KOPT-K1 (cell line): Measurements from ENCODE around the gene CDC42EP2.

Source experiments
- H3K27ac ChIP-seq: fragments of 200-600 bp; sonication (generic); 2 replicates; pipeline ENCODE4 v1.5.1; 2016; ENCODE audit warnings: antibody characterized with exemption, mild to moderate bottlenecking, low read depth, low read length; ENCODE audit not compliant: poor library complexity, severe bottlenecking
- H3K36me3 ChIP-seq: fragments of 200-600 bp; sonication (generic); 2 replicates; pipeline ENCODE4 v1.5.1; 2017; ENCODE audit warnings: antibody characterized with exemption, mild to moderate bottlenecking, low read length, moderate library complexity; ENCODE audit not compliant: insufficient read depth
- H3K9me3 ChIP-seq: fragments of 200-600 bp; sonication (generic); 2 replicates; pipeline ENCODE4 v1.5.1; 2017; ENCODE audit warnings: antibody characterized with exemption, low read length, mild to moderate bottlenecking; ENCODE audit not compliant: insufficient read depth, poor library complexity, severe bottlenecking

The CDC42EP2 gene

DNA sequence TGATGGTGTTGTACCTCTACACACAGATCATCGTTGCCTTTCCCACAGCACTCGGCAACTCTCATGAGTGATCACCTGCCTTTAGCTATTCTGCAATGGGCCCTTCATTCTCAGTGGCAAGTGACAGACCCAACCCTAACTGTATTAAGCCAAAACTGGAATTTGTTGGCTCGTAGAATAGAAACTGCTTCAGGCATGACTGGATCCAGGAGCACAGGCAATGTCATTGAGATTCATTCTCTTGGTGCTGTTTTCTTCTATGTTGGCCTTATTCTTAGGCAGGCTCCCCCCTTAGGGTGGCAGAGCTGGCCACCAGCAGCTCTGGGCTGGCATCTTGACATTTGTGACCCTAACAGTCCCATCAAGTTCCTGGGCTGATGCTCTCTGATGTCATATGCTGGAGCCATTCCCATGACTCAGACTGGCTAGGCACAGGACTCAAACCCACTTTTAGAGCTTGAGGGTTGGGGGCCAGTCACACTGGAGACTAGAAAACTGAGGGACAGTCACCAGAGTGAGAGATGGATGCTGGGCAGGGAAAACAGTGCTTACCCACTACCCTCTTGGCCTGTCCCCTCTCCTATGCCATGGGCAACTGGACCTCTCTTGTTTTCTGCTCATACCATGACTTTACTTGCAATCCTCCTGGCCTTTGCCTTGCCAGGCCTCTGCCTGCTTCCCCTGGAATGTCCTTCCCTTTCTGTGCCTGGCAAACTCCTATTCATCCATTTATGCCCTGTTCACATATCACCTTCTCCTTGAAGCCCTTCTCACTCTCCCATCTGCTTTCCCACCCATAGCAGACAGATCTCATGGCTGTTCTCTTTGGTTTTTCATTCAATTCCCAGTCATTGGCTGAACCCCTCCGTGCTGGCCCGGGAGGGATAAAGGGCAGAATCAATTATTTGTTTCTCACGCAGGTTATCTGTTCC lies 7.1 kb upstream of the CDC42EP2 start:
- Histone ChIP-seq H3K36me3 (peaks cover 32% of the 10 kb centered on the region), H3K27ac (no peak overlapping the region)

DNA sequence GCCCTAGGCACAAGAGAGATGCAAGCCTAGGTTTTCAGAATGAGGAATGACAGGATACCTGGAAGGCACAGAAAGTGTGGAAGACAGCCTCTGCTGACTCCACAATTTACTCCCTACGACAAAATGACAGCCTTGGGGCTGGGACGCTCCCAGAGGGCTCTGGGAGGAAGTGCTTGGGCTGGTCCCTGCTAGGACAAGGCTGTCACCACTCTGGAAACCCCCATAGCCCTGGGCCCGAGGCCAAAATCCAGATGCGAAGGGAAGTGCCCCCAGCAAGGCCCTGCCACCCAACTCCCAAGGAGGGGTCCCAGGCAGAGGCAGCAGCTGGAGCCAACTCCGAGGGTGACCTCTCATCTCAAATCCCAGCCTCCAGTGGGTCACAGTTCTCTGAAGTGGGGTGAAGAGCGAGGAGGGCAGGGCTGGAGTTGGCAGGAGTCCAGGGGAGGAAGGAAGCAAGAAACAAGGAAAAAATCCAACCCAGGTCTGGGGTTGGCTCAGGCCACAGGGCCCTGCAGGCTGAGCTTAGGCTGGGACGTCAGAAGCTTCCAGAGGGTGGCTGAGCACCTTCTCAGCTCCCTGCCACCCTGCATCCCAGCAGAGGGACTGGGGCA lies 6.3 kb upstream of the CDC42EP2 start:
- no peaks in the 10 kb centered on the region for H3K9me3 ChIP-seq
- H3K27ac ChIP-seq: no peak overlapping the region
- H3K36me3 ChIP-seq: peaks cover 26% of the 10 kb centered on the region; the same call in 1 of the 2 replicates

More for the DNA sequence above, 7.1 kb upstream of the CDC42EP2 start:
- H3K9me3 ChIP-seq: no peaks in the 10 kb centered on the region

DNA sequence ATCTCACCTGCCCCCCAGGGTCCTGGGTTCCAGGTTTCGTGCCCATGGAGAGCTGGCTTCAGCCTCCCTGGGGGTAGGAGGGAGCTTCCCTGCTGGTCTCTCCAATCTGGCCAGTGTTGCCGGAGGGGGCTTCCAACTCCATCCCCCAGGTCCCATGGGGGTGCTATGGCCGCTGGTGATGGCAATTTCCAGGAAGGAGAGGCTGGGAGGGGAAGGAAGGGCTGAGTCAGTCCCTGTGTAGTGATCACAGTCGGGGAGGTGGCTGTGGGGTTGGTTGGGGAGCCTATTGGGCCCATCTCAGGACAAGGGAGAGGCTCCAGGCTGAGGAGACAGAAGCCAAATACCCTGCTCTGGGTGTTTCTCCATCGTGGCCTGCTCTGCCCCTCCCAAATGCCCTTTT lies 5.7 kb upstream of the CDC42EP2 start:
- Histone ChIP-seq H3K36me3 (peaks cover 19% of the 10 kb centered on the region; the same call in 1 of the 2 replicates), H3K9me3 (no peaks in the 10 kb centered on the region), H3K27ac (no peak overlapping the region)

DNA sequence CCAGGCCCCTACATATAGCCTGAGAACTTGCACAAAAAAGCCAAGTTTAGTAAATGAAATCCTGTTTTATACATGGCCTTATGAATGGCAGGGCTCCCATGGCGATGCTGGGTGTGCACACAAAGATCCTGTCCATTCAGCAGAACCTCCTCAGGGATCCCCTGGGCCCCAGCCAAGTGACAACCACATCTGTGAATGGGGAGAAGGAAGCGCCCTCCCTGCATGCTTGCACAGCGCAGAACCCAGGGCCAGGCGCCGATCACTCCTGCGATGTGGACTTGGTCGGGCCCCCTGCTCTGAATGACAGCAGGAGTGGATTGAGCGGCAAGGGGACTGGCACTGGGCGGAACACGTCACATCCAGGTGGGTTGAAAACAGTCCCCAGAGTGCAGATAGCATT lies 4.5 kb upstream of the CDC42EP2 start:
- peaks cover 7% of the 10 kb centered on the region; the same call in 1 of the 2 replicates for H3K36me3 ChIP-seq
- H3K27ac ChIP-seq: no peak overlapping the region
- H3K9me3 ChIP-seq: no peaks in the 10 kb centered on the region

DNA sequence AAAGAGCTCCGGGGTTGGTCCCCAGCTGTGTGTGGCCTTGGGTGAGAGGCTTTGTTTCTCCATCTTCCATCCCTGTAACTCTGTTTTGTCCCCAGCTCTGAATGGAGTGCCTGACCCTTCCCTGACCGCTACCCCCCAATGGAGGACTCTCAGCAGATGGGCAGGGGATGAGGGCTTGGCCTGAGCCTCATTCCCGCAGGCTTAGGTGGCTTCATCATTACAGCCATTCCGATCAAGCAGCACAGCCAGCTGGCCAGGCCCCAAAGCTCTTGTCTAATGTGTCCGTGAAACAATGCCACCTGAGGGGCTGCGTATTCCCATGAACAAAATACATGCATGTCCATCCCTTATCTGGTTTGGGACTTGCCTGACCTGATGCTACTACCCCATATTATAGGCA lies 3.9 kb upstream of the CDC42EP2 start:
- Histone ChIP-seq H3K27ac (no peak overlapping the region), H3K36me3 (peaks cover 2% of the 10 kb centered on the region; the same call in 1 of the 2 replicates), H3K9me3 (no peaks in the 10 kb centered on the region)

DNA sequence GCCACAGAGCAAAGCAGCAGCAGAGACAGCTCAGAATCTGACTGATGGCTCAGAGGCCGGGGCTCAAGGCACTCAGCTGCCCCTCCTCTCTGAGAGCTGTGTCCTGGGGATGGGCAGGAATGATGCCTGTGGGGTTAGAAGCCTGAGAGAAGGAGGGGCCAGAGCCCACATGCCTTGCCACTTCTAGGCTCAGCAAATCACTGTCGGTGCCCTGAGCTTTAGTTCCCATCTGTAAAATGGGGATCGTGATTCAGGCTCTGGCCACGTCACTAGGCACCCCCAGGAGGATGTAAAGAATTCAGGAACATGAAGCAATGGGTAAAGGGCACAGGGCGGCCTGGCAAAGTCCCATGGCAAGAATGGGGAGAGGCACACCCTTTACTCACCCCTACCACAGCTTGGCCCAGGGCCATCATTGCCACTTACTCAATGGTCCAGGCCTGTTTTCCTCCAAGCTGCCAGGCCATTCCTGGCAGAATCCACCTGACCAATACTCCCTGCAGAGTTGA lies 3.4 kb upstream of the CDC42EP2 start:
- no peaks in the 10 kb centered on the region for H3K36me3 ChIP-seq
- no peak overlapping the region for H3K27ac ChIP-seq
- H3K9me3 ChIP-seq: no peaks in the 10 kb centered on the region

DNA sequence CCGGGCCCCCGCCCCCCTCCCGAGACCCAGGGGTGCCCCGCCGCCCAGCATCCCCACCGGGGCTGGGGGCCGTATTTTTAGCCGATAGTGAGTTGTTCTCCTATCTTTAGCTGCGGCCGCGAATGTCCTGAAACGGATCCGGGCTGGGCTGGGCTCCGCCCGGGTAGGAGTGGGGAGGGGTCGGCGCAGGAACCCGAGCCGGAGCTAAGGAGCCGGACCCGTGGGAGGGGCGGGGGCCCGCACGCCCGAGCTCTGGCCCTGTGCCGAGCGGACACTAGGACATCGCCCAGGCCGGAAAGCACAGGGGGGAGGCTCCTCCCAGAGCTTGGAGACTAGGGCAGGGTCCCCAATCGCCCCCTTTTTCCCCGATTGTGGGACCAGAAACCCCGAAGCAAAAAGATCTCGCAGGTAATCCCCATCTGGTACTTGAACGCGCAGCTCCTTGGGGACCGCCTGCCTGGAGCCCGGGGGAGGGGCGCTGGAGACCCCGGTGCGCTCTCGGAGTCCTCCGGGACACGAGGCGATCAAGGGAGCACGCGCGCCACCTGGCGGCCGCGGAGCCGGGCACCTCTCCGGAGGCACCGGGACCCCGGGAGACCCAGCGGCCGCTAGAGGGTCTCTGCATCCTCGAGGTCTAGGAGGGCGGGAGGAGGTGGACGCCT lies 669 bp downstream of the CDC42EP2 start:
- no peaks in the 10 kb centered on the region for H3K9me3 ChIP-seq
- peak overlapping the region; percentile 16 for H3K27ac ChIP-seq
- no peaks in the 10 kb centered on the region for H3K36me3 ChIP-seq

DNA sequence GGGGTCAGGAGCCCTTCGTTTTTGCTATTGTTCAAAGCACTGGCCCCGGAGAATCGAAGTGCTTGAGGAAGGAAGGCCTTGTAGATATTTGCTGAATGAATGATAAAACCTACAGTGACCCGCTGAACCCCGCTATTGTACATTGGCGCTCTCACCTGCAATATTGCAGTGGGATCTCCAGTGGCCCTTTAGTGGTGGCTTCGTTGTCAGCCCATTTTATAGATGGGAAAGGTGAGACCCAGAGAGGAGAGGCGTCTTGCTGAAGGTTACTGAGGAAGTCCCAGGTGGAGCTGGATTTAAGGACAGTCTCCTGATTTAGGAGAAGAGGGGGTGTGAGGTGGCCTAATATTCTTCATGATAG lies 1.2 kb downstream of the CDC42EP2 start:
- H3K27ac ChIP-seq: no peak overlapping the region
- H3K9me3 ChIP-seq: no peaks in the 10 kb centered on the region
- no peaks in the 10 kb centered on the region for H3K36me3 ChIP-seq

DNA sequence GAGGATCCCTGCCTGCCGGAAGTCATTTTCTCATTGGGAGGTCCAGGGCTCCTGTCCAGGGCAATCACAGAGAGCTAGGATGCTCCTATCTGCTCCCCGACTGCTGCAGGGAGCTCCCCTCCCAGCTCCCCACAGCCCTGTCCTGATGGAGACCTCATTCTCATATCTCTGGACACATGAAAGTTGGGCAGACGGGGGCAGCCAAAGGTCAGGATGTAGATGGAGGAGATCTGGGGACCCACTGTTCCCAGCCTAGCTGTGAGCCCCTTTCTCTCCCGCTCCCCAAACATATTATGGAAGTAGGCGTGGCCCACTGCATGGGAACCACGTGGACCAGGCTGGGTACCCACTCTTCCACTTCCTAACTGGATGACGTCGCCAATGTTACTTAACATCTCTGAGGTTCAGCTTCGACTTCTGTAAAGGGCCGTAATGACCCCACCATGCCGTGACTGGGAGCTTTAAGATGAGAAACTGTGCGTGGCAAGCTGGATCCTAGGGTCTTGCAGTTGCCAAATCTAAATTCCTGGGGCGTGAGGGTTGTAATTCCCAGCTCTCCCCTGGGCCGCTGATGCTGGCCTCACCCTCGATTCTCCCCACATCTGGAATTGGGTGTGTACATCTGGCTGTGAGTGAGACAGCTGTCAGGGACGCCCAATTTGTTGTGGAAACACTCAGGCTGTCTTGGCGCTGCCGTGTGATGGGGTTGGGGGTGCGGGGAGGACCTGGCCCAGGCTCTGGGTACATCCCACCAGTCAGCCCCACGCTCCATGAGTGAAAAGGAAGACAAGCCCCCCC lies 1.8 kb downstream of the CDC42EP2 start:
- H3K27ac ChIP-seq: no peak overlapping the region
- H3K9me3 ChIP-seq: no peaks in the 10 kb centered on the region
- no peaks in the 10 kb centered on the region for H3K36me3 ChIP-seq

DNA sequence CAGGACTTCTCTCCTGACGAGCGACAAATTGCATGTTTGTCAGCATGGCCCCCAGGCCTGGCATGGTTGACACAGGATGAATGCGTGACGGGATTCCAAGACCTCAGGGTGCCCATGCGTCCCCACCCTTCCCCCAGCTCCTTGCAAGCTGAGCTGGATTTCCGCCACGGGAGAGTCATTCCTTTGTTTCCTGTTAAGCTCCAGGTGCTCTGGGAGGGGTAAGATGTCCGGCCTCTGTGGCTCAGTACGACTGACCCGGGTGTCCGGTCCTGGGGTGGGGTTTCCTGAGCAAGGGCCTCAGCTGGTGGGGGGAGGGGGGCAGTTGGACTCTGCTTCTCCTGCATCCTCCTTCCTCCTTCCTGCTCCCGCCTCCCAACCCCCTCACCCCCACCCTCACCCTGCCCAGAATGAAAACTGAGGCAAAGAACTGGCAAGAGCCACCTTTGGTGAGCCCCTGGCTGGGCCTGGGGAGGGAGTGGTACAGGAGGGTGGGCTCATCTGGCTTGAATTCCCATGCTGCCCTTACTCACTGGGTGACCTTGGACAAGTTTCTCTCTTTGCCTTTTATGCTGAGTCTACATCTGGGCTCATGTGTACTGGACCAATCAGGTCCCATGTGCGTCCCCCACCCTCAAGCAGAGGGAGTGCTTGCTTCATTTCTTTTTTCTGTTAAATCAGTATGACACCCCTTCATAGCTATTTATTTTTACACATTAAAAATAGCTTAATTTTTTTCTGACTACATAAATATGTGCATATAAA lies 2.5 kb downstream of the CDC42EP2 start:
- no peak overlapping the region for H3K27ac ChIP-seq
- H3K36me3 ChIP-seq: no peaks in the 10 kb centered on the region
- no peaks in the 10 kb centered on the region for H3K9me3 ChIP-seq

DNA sequence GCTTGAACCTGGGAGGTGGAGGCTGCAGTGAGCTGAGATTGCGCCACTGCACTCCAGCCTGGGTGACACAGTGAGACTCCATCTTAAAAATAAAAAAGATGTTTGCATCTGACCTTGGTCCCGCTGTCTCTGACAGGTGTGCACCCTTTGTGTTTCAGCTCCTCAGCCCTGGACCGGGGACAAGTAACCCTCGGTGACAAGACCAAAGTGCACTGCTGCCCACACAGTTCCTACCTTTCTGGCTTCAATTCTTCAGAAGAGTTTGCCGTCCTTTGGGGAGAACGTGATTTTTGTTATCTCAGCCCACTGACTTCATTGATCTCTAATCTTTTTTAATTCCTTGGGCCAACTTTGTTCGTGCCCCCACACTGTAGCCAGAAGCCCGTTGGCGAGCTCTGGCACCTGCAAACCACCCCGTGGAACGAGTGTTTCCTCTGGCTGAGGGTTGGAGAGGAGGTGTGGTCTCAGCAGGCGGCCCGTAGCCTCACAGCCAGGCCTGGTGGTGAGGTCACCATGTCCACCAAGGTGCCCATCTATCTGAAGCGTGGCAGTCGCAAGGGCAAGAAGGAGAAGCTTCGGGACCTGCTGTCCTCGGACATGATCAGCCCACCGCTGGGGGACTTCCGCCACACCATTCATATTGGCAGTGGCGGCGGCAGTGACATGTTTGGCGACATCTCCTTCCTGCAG lies 5.9 kb downstream of the CDC42EP2 start:
- no peaks in the 10 kb centered on the region for H3K9me3 ChIP-seq
- no peak overlapping the region for H3K27ac ChIP-seq
- no peaks in the 10 kb centered on the region for H3K36me3 ChIP-seq

DNA sequence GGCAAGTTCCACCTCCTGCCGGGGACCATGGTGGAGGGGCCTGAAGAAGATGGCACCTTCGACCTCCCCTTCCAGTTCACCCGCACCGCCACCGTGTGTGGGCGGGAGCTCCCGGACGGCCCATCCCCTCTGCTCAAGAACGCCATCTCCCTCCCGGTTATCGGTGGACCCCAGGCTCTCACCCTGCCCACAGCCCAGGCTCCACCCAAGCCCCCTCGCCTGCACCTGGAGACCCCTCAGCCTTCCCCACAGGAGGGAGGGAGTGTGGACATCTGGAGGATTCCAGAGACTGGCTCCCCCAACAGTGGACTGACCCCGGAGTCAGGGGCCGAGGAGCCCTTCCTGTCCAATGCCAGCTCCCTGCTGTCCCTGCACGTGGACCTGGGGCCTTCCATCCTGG lies 6.4 kb downstream of the CDC42EP2 start:
- no peaks in the 10 kb centered on the region for H3K36me3 ChIP-seq
- H3K9me3 ChIP-seq: no peaks in the 10 kb centered on the region
- no peak overlapping the region for H3K27ac ChIP-seq

DNA sequence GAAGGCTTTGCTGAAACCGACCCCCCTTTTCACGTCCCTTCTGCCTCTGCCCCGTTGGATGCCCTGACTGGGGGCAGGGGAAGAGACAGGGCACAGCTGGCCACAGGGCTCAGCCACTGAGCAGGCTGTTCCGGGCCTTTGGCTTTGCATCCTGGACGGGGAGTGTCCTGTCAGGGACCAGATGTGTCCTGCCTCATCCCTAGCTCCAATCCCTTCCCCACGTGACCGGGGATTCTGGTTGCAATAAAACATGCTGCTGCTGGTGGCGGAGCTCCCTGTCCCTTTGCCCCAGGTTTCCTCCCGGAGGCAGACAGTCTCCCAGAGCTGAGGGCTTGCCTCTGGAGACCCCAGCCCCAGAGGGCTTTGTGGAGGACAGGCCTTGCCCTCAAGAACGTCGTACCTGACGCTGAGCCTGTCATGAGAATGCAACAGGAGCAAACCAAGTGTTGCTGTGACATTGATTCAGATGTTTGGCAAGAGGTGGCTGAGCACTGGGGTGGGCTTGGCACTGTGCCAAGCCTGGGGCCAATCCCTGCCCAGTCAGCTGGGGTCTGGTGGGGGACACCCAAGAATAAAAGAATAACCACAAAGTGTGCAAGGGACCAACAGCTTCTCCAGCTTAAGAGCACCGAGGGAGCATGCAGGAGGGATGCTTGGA lies 7.3 kb downstream of the CDC42EP2 start:
- no peaks in the 10 kb centered on the region for H3K9me3 ChIP-seq
- no peaks in the 10 kb centered on the region for H3K36me3 ChIP-seq
- no peak overlapping the region for H3K27ac ChIP-seq
